ENCODE results near the gene RAB2B.
"Not testable (repeated sequence)": the region's sequence is repeated elsewhere in the genome, so short reads cannot be mapped to it uniquely, and the experiment has no call there.

DNA sequence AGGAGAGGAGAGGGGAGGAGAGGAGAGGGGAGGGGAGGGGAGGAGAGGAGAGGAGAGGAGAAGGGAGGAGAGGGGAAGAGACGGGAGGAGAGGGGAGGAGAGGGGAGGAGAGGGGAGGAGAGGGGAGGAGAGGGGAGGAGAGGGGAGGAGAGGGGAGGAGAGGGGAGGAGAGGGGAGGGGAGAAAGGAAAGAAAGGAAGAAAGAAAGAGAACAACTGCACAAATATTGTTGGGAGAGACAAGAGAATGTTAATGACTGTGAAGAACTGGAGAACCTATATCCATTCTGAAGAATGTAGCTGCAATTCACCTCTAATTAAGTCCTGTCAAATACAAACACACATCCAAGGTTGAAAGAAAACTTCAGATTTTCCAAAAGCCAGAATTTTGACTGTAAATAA lies 34.1 kb downstream of the RAB2B start:
- TF ChIP-seq, protein P1, sequence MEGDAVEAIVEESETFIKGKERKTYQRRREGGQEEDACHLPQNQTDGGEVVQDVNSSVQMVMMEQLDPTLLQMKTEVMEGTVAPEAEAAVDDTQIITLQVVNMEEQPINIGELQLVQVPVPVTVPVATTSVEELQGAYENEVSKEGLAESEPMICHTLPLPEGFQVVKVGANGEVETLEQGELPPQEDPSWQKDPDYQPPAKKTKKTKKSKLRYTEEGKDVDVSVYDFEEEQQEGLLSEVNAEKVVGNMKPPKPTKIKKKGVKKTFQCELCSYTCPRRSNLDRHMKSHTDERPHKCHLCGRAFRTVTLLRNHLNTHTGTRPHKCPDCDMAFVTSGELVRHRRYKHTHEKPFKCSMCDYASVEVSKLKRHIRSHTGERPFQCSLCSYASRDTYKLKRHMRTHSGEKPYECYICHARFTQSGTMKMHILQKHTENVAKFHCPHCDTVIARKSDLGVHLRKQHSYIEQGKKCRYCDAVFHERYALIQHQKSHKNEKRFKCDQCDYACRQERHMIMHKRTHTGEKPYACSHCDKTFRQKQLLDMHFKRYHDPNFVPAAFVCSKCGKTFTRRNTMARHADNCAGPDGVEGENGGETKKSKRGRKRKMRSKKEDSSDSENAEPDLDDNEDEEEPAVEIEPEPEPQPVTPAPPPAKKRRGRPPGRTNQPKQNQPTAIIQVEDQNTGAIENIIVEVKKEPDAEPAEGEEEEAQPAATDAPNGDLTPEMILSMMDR (IDR thresholded peaks at IDR 0.05; ENCODE audit: insufficient read depth, low read length), result not testable (repeated sequence)
- not testable (repeated sequence) for TF ChIP-seq POLR2AphosphoS5 (IDR thresholded peaks at IDR 0.05; ENCODE audit: low read depth)

Data from HL-60 (cell line).